HG03280 (cell line): ENCODE measurements around the gene NDUFS2.

ENCODE experiments used
- ATAC-seq: cut with Tn5 transposase; IDR thresholded peaks from one replicate; pipeline ENCODE4 v1.9.1; 2021; ENCODE audit warnings: mild to moderate bottlenecking, moderate library complexity; ENCODE audit not compliant: unreplicated experiment

The NDUFS2 gene

GRCh38 chr1:161172349-161172748 lies 29.8 kb upstream of the NDUFS2 start:
- no peak for ATAC-seq

GRCh38 chr1:161172776-161173376 lies 29.3 kb upstream of the NDUFS2 start:
- no peak for ATAC-seq

- no peak for ATAC-seq
Observed at GRCh38 chr1:161173711-161174110, 28.5 kb upstream of the NDUFS2 start.

- ATAC-seq: no peak
Observed at GRCh38 chr1:161174911-161175310, 27.3 kb upstream of the NDUFS2 start.

- no peak for ATAC-seq
Observed at GRCh38 chr1:161175771-161176453, 26.3 kb upstream of the NDUFS2 start.

- ATAC-seq: no peak
Observed at GRCh38 chr1:161176468-161177111, 25.6 kb upstream of the NDUFS2 start.

- ATAC-seq: peak; percentile 82
Observed at GRCh38 chr1:161177112-161177935, 24.8 kb upstream of the NDUFS2 start, which contains the start of gene B4GALT3. Gene B4GALT3 (minus strand): TSS chr1:161177507. CDS start chr1:161176060, 1,447 bp downstream.

GRCh38 chr1:161177936-161178244 lies 24.3 kb upstream of the NDUFS2 start:
- ATAC-seq: no peak

GRCh38 chr1:161179698-161180097 lies 22.5 kb upstream of the NDUFS2 start:
- no peak for ATAC-seq

- no peak for ATAC-seq
Observed at GRCh38 chr1:161180639-161181038, 21.5 kb upstream of the NDUFS2 start.

- peak; percentile 39 for ATAC-seq
Observed at GRCh38 chr1:161182214-161182613, 20.0 kb upstream of the NDUFS2 start.

- peak; percentile 74 for ATAC-seq
Observed at GRCh38 chr1:161185282-161185682, 16.9 kb upstream of the NDUFS2 start.

GRCh38 chr1:161185732-161186311 lies 16.3 kb upstream of the NDUFS2 start:
- peak; percentile 22 for ATAC-seq

- ATAC-seq: no peak
Observed at GRCh38 chr1:161187311-161187710, 14.9 kb upstream of the NDUFS2 start.

GRCh38 chr1:161188381-161188780 lies 13.8 kb upstream of the NDUFS2 start:
- ATAC-seq: no peak

GRCh38 chr1:161189036-161189435 lies 13.1 kb upstream of the NDUFS2 start:
- no peak for ATAC-seq

- ATAC-seq: no peak
Observed at GRCh38 chr1:161190962-161191521, 11.1 kb upstream of the NDUFS2 start.

GRCh38 chr1:161191971-161192370 lies 10.2 kb upstream of the NDUFS2 start:
- no peak for ATAC-seq

- peak; percentile 73 for ATAC-seq
Observed at GRCh38 chr1:161192476-161193465, 9.4 kb upstream of the NDUFS2 start.
